Fibroblast of lung (primary cell): ENCODE measurements around the gene ITGA8.

ENCODE experiments used
- CTCF ChIP-seq, 2 donors: IDR thresholded peaks in 1 of 2; conservative IDR thresholded peaks in 1 of 2; 1 replicate in 1 of 2; 2 replicates in 1 of 2; pipeline ENCODE4 v1.5.1; 2011 to 2012; ENCODE audit warnings: low read length in 2 of 2, control low read depth in 1 of 2, inconsistent platforms in 1 of 2, low read depth in 1 of 2, mild to moderate bottlenecking in 1 of 2
- EZH2 ChIP-seq: IDR thresholded peaks from 2 replicates; pipeline ENCODE4 v1.5.1; 2012; ENCODE audit warnings: low read length, control low read depth, mild to moderate bottlenecking; ENCODE audit errors: missing control alignments

- TF ChIP-seq CTCF (conservative IDR thresholded peaks at IDR 0.05 in 1 of 2, IDR thresholded peaks at IDR 0.05 in 1 of 2; ENCODE audit: low read depth in 1 of 2, low read length in 2 of 2) (no peak), EZH2 (no peak)
Observed at GRCh38 chr10:15695852-15696251, 23.9 kb downstream of the ITGA8 start.
